Psoas muscle (tissue), 8 donors: ENCODE results near the gene SYT1. TPM values are rescaled to one million over a fixed set of nuclear protein-coding genes. Genes with fewer than 3 reads are reported as not detected.

ENCODE experiments used
- ATAC-seq, 4 donors: fragments of 200-7000 bp; cut with Tn5 transposase; one replicate each; pipeline ENCODE4 v1.9.1; 2020; ENCODE audit warnings: moderate library complexity in 3 of 4, mild to moderate bottlenecking in 2 of 4
- DNase-seq, 2 donors: peaks; one replicate each; pipeline ENCODE4 v3.0.0-alpha.2; 2020
- H3K27ac ChIP-seq: fragments of 200-600 bp; one replicate; pipeline ENCODE4 v1.8.0; 2022
- H3K27me3 ChIP-seq, 3 donors: fragments of 200-600 bp in 1 of 3; one replicate each; pipeline versions ENCODE4 v1.6.1 to v1.8.0; 2013 to 2022; ENCODE audit warnings: low read length in 2 of 3, mild to moderate bottlenecking in 2 of 3, moderate library complexity in 1 of 3; ENCODE audit not compliant: insufficient read depth in 3 of 3
- H3K36me3 ChIP-seq, 2 donors: fragments of 200-600 bp in 1 of 2; one replicate each; pipeline versions ENCODE4 v1.6.1 to v1.8.0; 2013 to 2022; ENCODE audit warnings: low read depth in 1 of 2, mild to moderate bottlenecking in 1 of 2, moderate library complexity in 1 of 2; ENCODE audit not compliant: insufficient read depth in 1 of 2
- H3K4me1 ChIP-seq: fragments of 200-600 bp; one replicate; pipeline ENCODE4 v1.8.0; 2022
- H3K4me3 ChIP-seq: fragments of 200-600 bp; one replicate; pipeline ENCODE4 v1.8.0; 2022; ENCODE audit warnings: mild to moderate bottlenecking
- H3K9me3 ChIP-seq: fragments of 200-600 bp; one replicate; pipeline ENCODE4 v1.8.0; 2022
- WGBS, 3 donors: extraction: QIAGEN DNeasy Blood & Tissue Kit; methylation state at CpG; one replicate each; pipeline versions ENCODE4 v1.1.6 to v1.1.7; 2013; 5-methylcytosine and 5-hydroxymethylcytosine counted together
- intact Hi-C, 2 donors: fragments of 100-400 bp; cut with DNase I; formaldehyde crosslinking; loops; one replicate each; pipeline versions ENCODE4 v1.11.0 to v1.14.2; 2022
- polyA plus RNA-seq, 3 donors: library from polyadenylated mRNA; stranded (reverse); fragments of 200-250 nt; gene quantifications; one replicate each; pipeline ENCODE4 v1.2.3, GENCODE V29; 2013
- total RNA-seq, 4 donors: library from RNA; stranded (reverse); fragmentation: NEBNext Ultra II Directional in 2 of 4; extraction: Animal tissue kit (Norgen Biotek cat#: 25700) in 2 of 4; gene quantifications; one replicate each; pipeline versions ENCODE4 v1.2.1 to v1.2.4, GENCODE V29; 2021 to 2023
- TF ChIP-seq, protein P1 (sequence below): fragments of 200-600 bp; IDR thresholded peaks from one replicate; pipeline ENCODE4 v1.8.0; 2022; ENCODE audit warnings: antibody characterized with exemption
- donor health status: healthy with polysubstance abuse.
- donor health status: DM: no; HTN: no; CAD: no; lungs with moderate emphysema.
- donor health status: Bipolar disorder and iron deficiency.
- donor health status: healthy.
- donor health status: DM: yes; HTN: yes; CAD: no.
- donor health status: DM: no; HTN: no; CAD: no.
- donor health status: DM: no; HTN: no; CAD: no.
- donor health status: DM: yes; HTN: yes; CAD: no.

The SYT1 gene
- total and polyA plus RNA-seq, 7 donors = 0.05 to 0.34 (median 0.14) TPM; not detected in 2

DNA sequence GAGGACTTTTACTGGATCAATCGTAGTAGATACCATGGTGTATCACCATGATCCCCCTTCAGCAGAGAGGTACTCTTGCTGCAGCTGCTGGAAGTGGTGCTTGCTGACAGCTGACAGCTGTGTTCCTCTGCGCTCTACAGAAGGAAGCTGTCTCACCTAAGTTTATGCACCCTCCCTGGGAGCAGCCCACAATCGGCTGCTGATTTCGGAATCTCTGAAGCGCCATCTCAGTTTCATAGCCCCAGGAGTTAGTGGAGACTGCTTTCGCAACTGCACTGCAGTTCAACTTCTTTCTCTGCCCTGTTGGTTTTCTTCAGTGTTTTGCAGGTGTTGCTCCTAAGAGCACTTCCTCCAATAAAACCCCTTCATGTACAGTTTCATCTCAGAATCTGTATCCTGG, 588.3 kb downstream of the SYT1 start:
- ATAC-seq = no peak
- Histone ChIP-seq H3K36me3 (no peaks in the 10 kb centered on the region), H3K9me3 (no peaks in the 10 kb centered on the region), H3K27me3 (no peaks in the 10 kb centered on the region), H3K4me1 (no peaks in the 10 kb centered on the region), H3K27ac (no peak overlapping the region), H3K4me3 (no peak overlapping the region)
- DNase-seq = no peak
- intact Hi-C loops = no loop called here
- 74 to 76% (median 75%) methylated on average over 6 of the region's 6 CpGs for WGBS, 3 donors
- TF ChIP-seq, protein P1, sequence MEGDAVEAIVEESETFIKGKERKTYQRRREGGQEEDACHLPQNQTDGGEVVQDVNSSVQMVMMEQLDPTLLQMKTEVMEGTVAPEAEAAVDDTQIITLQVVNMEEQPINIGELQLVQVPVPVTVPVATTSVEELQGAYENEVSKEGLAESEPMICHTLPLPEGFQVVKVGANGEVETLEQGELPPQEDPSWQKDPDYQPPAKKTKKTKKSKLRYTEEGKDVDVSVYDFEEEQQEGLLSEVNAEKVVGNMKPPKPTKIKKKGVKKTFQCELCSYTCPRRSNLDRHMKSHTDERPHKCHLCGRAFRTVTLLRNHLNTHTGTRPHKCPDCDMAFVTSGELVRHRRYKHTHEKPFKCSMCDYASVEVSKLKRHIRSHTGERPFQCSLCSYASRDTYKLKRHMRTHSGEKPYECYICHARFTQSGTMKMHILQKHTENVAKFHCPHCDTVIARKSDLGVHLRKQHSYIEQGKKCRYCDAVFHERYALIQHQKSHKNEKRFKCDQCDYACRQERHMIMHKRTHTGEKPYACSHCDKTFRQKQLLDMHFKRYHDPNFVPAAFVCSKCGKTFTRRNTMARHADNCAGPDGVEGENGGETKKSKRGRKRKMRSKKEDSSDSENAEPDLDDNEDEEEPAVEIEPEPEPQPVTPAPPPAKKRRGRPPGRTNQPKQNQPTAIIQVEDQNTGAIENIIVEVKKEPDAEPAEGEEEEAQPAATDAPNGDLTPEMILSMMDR = no peak

DNA sequence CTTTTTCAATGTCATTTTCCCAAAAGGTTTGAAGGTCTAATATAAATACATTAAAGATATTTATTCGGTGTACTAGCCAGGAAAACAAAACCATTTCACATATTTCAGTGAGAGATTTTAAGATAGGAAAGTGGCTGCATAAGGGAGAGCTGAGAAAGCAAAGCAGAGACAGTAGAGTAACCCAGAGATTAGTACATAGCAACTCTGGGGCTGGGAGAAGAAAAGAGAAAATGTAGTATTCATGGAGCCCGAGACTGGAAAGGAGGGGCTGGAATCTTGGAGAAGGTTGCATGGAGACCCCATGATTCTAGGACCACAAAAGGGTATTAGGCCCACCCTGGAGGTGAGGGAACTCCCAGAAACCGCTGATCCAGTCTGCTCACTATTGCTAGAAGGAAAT, 589.2 kb downstream of the SYT1 start:
- DNase-seq (no peak), ATAC-seq (no peak)
- Histone ChIP-seq H3K36me3 (no peaks in the 10 kb centered on the region), H3K4me1 (no peaks in the 10 kb centered on the region), H3K9me3 (no peaks in the 10 kb centered on the region), H3K27ac (no peak overlapping the region), H3K27me3 (no peaks in the 10 kb centered on the region), H3K4me3 (no peak overlapping the region)
- intact Hi-C loops = no loop called here
- TF ChIP-seq, protein P1 = no peak
- WGBS, 3 donors = 60 to 64% (median 61%) methylated on average over 3 of the region's 3 CpGs

DNA sequence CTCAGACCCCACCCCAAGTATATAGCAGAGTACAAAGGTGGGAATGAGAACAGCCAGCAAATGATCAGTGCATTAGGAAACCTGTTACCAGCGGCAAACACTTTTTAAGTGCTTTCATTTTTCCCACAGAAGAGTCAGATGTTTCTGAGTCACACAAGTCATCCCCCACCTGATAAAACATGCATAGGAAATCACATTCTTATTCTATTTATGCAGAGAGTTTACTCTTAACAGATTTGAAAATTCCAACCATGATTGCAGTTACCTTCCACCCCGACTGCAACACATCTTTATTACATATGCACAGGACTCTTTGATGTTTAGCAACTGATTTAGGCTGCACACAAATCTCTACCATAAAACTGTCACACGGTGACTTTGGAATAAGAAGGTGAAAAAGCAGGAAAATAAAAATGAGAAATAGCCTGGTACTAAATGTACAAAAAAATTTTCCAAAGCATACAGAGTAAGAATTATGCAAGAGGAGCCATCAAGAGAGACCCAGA, 589.8 kb downstream of the SYT1 start:
- H3K4me3 ChIP-seq = no peak overlapping the region
- no peaks in the 10 kb centered on the region for H3K36me3 ChIP-seq
- 35 to 50% (median 36%) methylated on average over 3 of the region's 3 CpGs for WGBS, 3 donors
- H3K9me3 ChIP-seq = no peaks in the 10 kb centered on the region
- intact Hi-C loops = no loop called here
- no peak overlapping the region for H3K27ac ChIP-seq
- no peaks in the 10 kb centered on the region for H3K4me1 ChIP-seq
- no peak for DNase-seq
- H3K27me3 ChIP-seq = no peaks in the 10 kb centered on the region
- TF ChIP-seq, protein P1 = no peak
- no peak for ATAC-seq

DNA sequence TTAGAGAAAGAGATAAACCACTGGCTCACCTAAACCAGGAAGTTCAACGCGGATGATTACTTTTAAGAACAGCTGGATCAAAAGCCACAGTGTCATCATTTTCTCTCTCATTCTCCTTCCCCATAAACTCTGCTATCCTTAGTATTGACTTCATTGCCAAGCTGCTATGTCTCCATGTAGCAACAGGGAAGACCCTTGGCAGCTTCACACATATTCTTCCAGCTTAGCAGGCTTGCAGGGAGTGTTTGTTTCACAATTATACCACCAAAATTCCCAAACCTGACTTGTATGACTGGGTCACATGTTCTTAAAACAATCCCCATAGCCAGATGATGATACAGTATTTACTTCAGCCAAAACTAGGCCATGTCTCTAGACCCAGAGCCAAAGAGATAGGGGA, 590.7 kb downstream of the SYT1 start:
- TF ChIP-seq, protein P1 = no peak
- H3K4me1 ChIP-seq = no peaks in the 10 kb centered on the region
- no peaks in the 10 kb centered on the region for H3K36me3 ChIP-seq
- no peaks in the 10 kb centered on the region for H3K9me3 ChIP-seq
- no peak overlapping the region for H3K4me3 ChIP-seq
- 69 to 75% (median 72%) methylated on average over 2 of the region's 2 CpGs for WGBS, 3 donors
- H3K27me3 ChIP-seq = no peaks in the 10 kb centered on the region
- H3K27ac ChIP-seq = no peak overlapping the region
- intact Hi-C loops = no loop called here
- ATAC-seq (no peak), DNase-seq (no peak)

DNA sequence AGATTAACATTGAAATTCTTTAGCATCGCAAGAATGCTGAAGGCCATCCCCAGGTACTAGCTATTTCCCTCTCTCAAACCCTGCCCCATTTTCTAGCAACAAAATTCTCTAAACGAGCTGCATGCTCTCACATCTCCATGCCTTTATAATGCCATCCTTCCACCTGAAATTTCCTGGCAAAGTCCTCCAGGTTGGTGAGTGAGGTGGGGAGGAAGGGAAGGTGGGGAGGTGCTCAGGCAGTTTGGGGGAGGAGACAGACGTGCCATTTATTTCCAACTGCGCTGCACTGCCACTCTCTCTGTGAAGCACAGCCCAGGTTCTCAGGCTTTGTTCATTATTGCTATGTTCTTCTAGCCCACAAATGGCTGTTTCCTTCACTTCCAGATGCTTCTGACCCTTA, 617.7 kb downstream of the SYT1 start:
- no peak for DNase-seq
- intact Hi-C loops = no loop called here
- no peaks in the 10 kb centered on the region for H3K4me1 ChIP-seq
- no peaks in the 10 kb centered on the region for H3K9me3 ChIP-seq
- H3K27me3 ChIP-seq = no peaks in the 10 kb centered on the region
- no peak overlapping the region for H3K27ac ChIP-seq
- no peaks in the 10 kb centered on the region for H3K36me3 ChIP-seq
- no peak overlapping the region for H3K4me3 ChIP-seq
- 35 to 40% (median 37%) methylated on average over 4 of the region's 4 CpGs for WGBS, 3 donors
- TF ChIP-seq, protein P1 = no peak
- ATAC-seq = no peak
